Measurements from ENCODE around the gene GOLGB1. TPM values are rescaled to one million over a fixed set of nuclear protein-coding genes. Genes with fewer than 3 reads are reported as not detected.
"Not testable (repeated sequence)": the region's sequence is repeated elsewhere in the genome, so short reads cannot be mapped to it uniquely, and the experiment has no call there.

GOLGB1 gene
- polyA plus RNA-seq, 2 of the 4 experiments (the other 2 are of a cell fraction): 11.9 to 27.0 TPM

DNA sequence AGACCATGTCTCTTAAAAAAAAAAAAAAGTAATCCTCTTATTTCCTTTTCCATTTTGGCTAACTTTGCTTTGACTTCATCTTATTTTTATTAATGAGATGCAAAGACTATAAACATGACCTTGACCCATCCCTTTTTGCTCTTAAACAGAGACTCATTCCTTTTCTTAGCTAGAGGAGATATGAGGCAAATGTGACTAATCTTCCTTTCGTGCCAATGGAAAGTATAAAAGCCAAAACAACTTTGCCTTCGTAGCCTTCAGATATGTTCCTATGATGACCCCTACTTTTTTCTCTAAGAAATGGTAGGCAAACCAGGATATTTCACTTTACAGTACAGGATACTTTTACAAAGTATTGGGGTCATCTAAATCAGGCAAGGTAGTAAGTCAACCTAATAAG lies 36.9 kb upstream of the GOLGB1 start (continued):
- TF ChIP-seq, protein P1, sequence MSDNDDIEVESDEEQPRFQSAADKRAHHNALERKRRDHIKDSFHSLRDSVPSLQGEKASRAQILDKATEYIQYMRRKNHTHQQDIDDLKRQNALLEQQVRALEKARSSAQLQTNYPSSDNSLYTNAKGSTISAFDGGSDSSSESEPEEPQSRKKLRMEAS (IDR thresholded peaks at IDR 0.05): no peak
- TF ChIP-seq FOSB (CRISPR knock-in tag; IDR thresholded peaks at IDR 0.05): no peak
- TF ChIP-seq ZFP36 (IDR thresholded peaks at IDR 0.05; ENCODE audit: borderline replicate concordance, partially characterized antibody): no peak
- no peak for TF ChIP-seq TFCP2L1 (CRISPR knock-in tag; IDR thresholded peaks at IDR 0.05)
- no peak for TF ChIP-seq CHD2 (IDR thresholded peaks at IDR 0.05; ENCODE audit: low read length, partially characterized antibody)
- no peak for TF ChIP-seq CBX8 (IDR thresholded peaks at IDR 0.05)
- TF ChIP-seq POLR2A (IDR thresholded peaks at IDR 0.05; ENCODE audit: low read length): no peak
- no peak for TF ChIP-seq MAZ (IDR thresholded peaks at IDR 0.05; ENCODE audit: borderline replicate concordance, low read depth, low read length)
- TF ChIP-seq EHF (CRISPR knock-in tag; IDR thresholded peaks at IDR 0.05): no peak

DNA sequence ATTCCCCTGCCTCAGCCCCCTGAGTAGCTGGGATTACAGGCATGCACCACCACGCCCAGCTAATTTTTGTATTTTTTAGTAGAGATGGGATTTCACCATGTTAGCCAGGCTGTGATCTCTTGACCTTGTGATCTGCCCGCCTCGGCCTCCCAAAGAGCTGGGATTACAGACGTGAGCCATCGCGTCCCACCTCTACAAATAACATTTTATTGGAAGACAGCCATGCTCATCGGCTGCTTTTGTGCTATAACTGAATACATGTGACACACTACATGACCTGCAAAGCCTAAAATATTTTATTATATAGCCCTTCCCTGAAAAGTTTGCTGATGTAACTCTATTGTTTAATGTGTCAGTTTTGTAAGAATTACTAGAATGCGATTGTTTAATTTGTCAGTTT lies 33.2 kb upstream of the GOLGB1 start:
- H3K27ac ChIP-seq: not testable (repeated sequence)

DNA sequence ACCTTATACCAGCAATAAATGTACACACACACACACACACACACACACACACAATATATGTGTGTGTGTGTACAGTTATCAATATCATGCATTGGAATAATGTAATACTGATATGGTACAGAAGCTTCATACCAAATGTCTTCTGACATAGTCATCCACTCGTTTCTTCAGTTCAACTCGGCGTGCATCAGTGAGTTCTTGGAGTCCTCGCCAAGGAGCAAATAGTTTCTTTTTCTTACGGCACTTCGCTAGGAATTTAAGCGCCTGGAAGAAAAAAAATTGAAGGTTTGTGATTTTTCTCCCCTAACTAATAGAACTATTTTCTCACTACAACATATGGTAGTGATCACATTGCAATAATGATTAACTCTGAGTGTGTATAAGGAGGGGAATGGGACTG lies 32.1 kb upstream of the GOLGB1 start:
- no peak for ATAC-seq
- no peak for TF ChIP-seq FOSL2 (IDR thresholded peaks at IDR 0.05)
- no peak for TF ChIP-seq FOSL2 (CRISPR knock-in tag; IDR thresholded peaks at IDR 0.05)
- TF ChIP-seq, protein P1 (IDR thresholded peaks at IDR 0.05): no peak
- no peak for TF ChIP-seq FOXS1 (CRISPR knock-in tag; IDR thresholded peaks at IDR 0.05)
- TF ChIP-seq, protein P2, sequence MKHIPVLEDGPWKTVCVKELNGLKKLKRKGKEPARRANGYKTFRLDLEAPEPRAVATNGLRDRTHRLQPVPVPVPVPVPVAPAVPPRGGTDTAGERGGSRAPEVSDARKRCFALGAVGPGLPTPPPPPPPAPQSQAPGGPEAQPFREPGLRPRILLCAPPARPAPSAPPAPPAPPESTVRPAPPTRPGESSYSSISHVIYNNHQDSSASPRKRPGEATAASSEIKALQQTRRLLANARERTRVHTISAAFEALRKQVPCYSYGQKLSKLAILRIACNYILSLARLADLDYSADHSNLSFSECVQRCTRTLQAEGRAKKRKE (CRISPR knock-in tag; IDR thresholded peaks at IDR 0.05; ENCODE audit: low read depth): no peak
- TF ChIP-seq FOSB (CRISPR knock-in tag; IDR thresholded peaks at IDR 0.05): no peak
- TF ChIP-seq, protein P3, sequence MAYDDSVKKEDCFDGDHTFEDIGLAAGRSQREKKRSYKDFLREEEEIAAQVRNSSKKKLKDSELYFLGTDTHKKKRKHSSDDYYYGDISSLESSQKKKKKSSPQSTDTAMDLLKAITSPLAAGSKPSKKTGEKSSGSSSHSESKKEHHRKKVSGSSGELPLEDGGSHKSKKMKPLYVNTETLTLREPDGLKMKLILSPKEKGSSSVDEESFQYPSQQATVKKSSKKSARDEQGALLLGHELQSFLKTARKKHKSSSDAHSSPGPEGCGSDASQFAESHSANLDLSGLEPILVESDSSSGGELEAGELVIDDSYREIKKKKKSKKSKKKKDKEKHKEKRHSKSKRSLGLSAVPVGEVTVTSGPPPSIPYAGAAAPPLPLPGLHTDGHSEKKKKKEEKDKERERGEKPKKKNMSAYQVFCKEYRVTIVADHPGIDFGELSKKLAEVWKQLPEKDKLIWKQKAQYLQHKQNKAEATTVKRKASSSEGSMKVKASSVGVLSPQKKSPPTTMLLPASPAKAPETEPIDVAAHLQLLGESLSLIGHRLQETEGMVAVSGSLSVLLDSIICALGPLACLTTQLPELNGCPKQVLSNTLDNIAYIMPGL (CRISPR knock-in tag; IDR thresholded peaks at IDR 0.05; ENCODE audit: borderline replicate concordance): no peak
- TF ChIP-seq JUN (IDR thresholded peaks at IDR 0.05): no peak
- ChIA-PET CTCF (no interaction called here), POLR2A (no interaction called here)
- Histone ChIP-seq H3K4me1 (no peaks in the 10 kb centered on the region), H3K4me2 (no peak overlapping the region), H3K9me3 (no peaks in the 10 kb centered on the region), H3K27ac (no peak overlapping the region), H3K4me3 (no peak overlapping the region)
- DNase-seq (ENCODE audit: low read depth in 1 of 2, low spot score in 1 of 2): no peak
- FAIRE-seq: no peak
- 95% methylated on average over 7 of the region's 7 CpGs for WGBS (ENCODE audit: missing lambda C conversion rate)

More for the DNA sequence above, 33.2 kb upstream of the GOLGB1 start:
- H3K4me1 ChIP-seq; POLR2A ChIA-PET; ATAC-seq; H3K9me3 ChIP-seq; FAIRE-seq; H3K4me2 ChIP-seq; H3K4me3 ChIP-seq; DNase-seq (ENCODE audit: low read depth in 1 of 2, low spot score in 1 of 2): not testable (repeated sequence)
- CTCF ChIA-PET: interaction anchor here (1.0 kb wide), 1 partner anchor 1119 kb away, joined by 5 read pairs; no protein-coding TSS in a partner anchor
- 82% methylated on average over 8 of the region's 8 CpGs for WGBS (ENCODE audit: missing lambda C conversion rate)

DNA sequence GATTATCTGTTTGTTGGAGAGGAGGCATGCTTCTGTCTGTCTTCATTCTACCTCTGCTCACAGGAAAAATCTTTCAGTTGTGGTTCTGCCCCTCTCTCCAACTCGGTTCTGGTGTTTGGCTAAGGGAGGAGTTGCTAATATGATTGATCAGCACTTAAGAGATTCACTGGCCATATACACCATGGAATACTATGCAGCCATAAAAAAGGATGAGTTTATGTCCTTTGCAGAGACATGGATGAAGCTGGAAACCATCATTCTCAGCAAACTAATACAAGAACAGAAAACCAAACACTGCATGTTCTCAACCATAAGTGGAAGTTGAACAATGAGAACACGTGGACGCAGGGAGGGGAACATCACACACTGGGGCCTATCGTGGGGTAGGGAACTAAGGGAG lies 25.6 kb upstream of the GOLGB1 start:
- H3K4me3 ChIP-seq; ATAC-seq; H3K27ac ChIP-seq; H3K4me1 ChIP-seq; DNase-seq (ENCODE audit: low read depth in 1 of 2, low spot score in 1 of 2); POLR2A ChIA-PET; H3K9me3 ChIP-seq; H3K4me2 ChIP-seq; CTCF ChIA-PET; FAIRE-seq: not testable (repeated sequence)
- 81% methylated on average over 4 of the region's 4 CpGs for WGBS (ENCODE audit: missing lambda C conversion rate)

DNA sequence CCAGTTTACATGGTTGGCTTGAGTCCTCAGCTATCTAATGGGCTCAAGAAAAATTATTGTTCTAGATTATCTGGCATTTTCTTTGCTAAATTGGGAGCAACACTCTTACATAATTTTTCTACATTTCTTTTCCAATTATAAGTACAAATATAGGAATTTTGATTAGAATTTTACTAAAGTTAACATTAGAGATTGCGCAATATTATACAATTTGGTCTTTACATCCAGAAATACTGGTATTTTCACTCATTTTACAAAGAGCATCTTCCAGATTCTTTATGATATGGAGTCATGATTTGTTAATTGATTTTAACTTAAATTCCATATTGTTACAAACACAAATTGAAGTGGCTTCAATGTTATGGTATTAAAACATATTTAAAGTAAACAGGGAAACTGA lies 19.7 kb upstream of the GOLGB1 start:
- H3K4me3 ChIP-seq: no peak overlapping the region
- ChIA-PET CTCF (interaction anchor here (1.0 kb wide), 1 partner anchor 10 kb away, joined by 4 read pairs; no protein-coding TSS in a partner anchor), POLR2A (no interaction called here)
- ATAC-seq (no peak), DNase-seq (ENCODE audit: low read depth in 1 of 2, low spot score in 1 of 2) (no peak), FAIRE-seq (no peak)
- H3K4me2 ChIP-seq: no peak overlapping the region
- TF ChIP-seq HOXA7 (CRISPR knock-in tag; IDR thresholded peaks at IDR 0.05) (no peak), ESRRA (IDR thresholded peaks at IDR 0.05; ENCODE audit: borderline replicate concordance, low read length) (no peak), RCOR1 (IDR thresholded peaks at IDR 0.05; ENCODE audit: low read depth, low read length) (no peak), MAZ (IDR thresholded peaks at IDR 0.05; ENCODE audit: borderline replicate concordance, low read depth, low read length) (no peak), CEBPB (IDR thresholded peaks at IDR 0.05) (peak; percentile 92), RFX5 (IDR thresholded peaks at IDR 0.05) (no peak), EP300 (IDR thresholded peaks at IDR 0.05) (no peak), POLR2AphosphoS2 (conservative IDR thresholded peaks at IDR 0.05; ENCODE audit: low read length) (no peak)
- no peaks in the 10 kb centered on the region for H3K4me1 ChIP-seq
- WGBS (ENCODE audit: missing lambda C conversion rate): 94% methylated on average over 1 of the region's 1 CpG
- no peak overlapping the region for H3K27ac ChIP-seq
- H3K9me3 ChIP-seq: no peaks in the 10 kb centered on the region
